Testis (tissue), 2 donors: Measurements from ENCODE around the gene MYBPHL.

ENCODE experiments used
- CTCF ChIP-seq, 3 experiments: fragments of 450-650 bp in 2 of 3; fragments of 200-600 bp in 1 of 3; sonication (generic) in 1 of 3; IDR thresholded peaks; one replicate each; pipeline ENCODE4 v1.5.1; 2016 to 2019; ENCODE audit warnings: antibody characterized with exemption in 3 of 3, mild to moderate bottlenecking in 2 of 3, moderate library complexity in 1 of 3
- POLR2A ChIP-seq: fragments of 450-650 bp; IDR thresholded peaks from one replicate; pipeline ENCODE4 v1.6.1; 2017; ENCODE audit warnings: antibody characterized with exemption, mild to moderate bottlenecking, moderate library complexity

GRCh38 chr1:109296782-109297181 is 10.0 kb downstream of the MYBPHL start:
- TF ChIP-seq CTCF (IDR thresholded peaks at IDR 0.05) = no peak
- TF ChIP-seq POLR2A = no peak
